Suprapubic skin (tissue), 4 donors: ENCODE results near the gene MED1. TPM values are rescaled to one million over a fixed set of nuclear protein-coding genes. Genes with fewer than 3 reads are reported as not detected.

Experiments
- DNase-seq, 2 donors: peaks; one replicate each; pipeline ENCODE4 v3.0.0-alpha.2; 2019; ENCODE audit warnings: low spot score in 2 of 2
- H3K27ac ChIP-seq: fragments of 200-600 bp; sonication (generic); one replicate; pipeline ENCODE4 v1.5.1; 2019
- H3K27me3 ChIP-seq: fragments of 200-600 bp; sonication (generic); one replicate; pipeline ENCODE4 v1.5.1; 2019
- H3K36me3 ChIP-seq: fragments of 200-600 bp; sonication (generic); one replicate; pipeline ENCODE4 v1.5.1; 2019
- H3K4me1 ChIP-seq: fragments of 200-600 bp; sonication (generic); one replicate; pipeline ENCODE4 v1.5.1; 2019
- H3K4me3 ChIP-seq: fragments of 200-600 bp; sonication (generic); one replicate; pipeline ENCODE4 v1.5.1; 2019; ENCODE audit warnings: mild to moderate bottlenecking
- H3K9me3 ChIP-seq: fragments of 200-600 bp; sonication (generic); one replicate; pipeline ENCODE4 v1.5.1; 2019
- EP300 ChIP-seq: sonication (generic); formaldehyde crosslinking; IDR thresholded peaks from one replicate; pipeline ENCODE4 v1.6.1; 2017; ENCODE audit warnings: antibody characterized with exemption
- POLR2A ChIP-seq, 2 donors: fragments of 450-650 bp; IDR thresholded peaks; one replicate each; pipeline ENCODE4 v1.6.1; 2017; ENCODE audit warnings: antibody characterized with exemption in 2 of 2, mild to moderate bottlenecking in 2 of 2, moderate library complexity in 2 of 2
- POLR2AphosphoS5 ChIP-seq, 3 donors: sonication (generic); formaldehyde crosslinking; IDR thresholded peaks; one replicate each; pipeline ENCODE4 v1.6.1; 2017; ENCODE audit warnings: antibody characterized with exemption in 3 of 3
- WGBS: methylation state at CpG from one replicate; pipeline ENCODE4 v1.1.5; 2018; 5-methylcytosine and 5-hydroxymethylcytosine counted together
- total RNA-seq, 4 donors: library from RNA; depleted of rRNA; stranded (reverse); fragments of >200 nt; gene quantifications; one replicate each; pipeline ENCODE4 v1.1.0, GENCODE V29; 2016
- TF ChIP-seq, protein P1 (sequence below), 2 donors: fragments of 200-600 bp in 1 of 2; fragments of 450-650 bp in 1 of 2; sonication (generic) in 1 of 2; IDR thresholded peaks; one replicate each; pipeline ENCODE4 v1.5.1; 2016 to 2019; ENCODE audit warnings: antibody characterized with exemption in 2 of 2, mild to moderate bottlenecking in 1 of 2, moderate library complexity in 1 of 2

Gene MED1
- total RNA-seq, 4 donors from 2014 or later = 26.8 to 32.4 (median 29.8) TPM

DNA sequence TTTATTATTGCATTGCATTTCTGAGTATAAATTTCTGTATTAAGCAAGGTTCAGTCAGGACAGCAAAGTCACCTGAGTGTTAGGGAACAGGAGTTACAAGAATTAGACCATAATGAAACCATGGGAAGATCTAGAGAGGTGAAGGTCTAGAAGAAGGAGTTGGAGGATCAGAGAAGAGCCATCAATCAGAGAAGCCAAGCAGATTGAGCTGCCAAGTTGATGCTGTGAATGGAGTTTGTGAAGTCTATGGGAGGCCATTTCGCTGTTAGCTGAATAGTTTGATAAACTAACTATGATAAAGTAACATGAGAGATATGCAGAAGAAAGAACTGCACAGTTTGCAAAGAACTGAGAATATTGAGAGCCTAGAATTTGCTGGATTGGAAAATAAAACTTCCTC, 90.0 kb downstream of the MED1 start:
- H3K9me3 ChIP-seq = no peaks in the 10 kb centered on the region
- TF ChIP-seq, protein P1, sequence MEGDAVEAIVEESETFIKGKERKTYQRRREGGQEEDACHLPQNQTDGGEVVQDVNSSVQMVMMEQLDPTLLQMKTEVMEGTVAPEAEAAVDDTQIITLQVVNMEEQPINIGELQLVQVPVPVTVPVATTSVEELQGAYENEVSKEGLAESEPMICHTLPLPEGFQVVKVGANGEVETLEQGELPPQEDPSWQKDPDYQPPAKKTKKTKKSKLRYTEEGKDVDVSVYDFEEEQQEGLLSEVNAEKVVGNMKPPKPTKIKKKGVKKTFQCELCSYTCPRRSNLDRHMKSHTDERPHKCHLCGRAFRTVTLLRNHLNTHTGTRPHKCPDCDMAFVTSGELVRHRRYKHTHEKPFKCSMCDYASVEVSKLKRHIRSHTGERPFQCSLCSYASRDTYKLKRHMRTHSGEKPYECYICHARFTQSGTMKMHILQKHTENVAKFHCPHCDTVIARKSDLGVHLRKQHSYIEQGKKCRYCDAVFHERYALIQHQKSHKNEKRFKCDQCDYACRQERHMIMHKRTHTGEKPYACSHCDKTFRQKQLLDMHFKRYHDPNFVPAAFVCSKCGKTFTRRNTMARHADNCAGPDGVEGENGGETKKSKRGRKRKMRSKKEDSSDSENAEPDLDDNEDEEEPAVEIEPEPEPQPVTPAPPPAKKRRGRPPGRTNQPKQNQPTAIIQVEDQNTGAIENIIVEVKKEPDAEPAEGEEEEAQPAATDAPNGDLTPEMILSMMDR (IDR thresholded peaks at IDR 0.05) = no peak
- TF ChIP-seq EP300 (no peak), POLR2A (IDR thresholded peaks at IDR 0.05) (no peak), POLR2AphosphoS5 (IDR thresholded peaks at IDR 0.05) (no peak)
- peaks cover 16% of the 10 kb centered on the region for H3K4me1 ChIP-seq
- no peak for DNase-seq
- H3K27ac ChIP-seq = no peak overlapping the region
- H3K36me3 ChIP-seq = no peaks in the 10 kb centered on the region
- 96% methylated on average over 1 of the region's 1 CpG for WGBS
- no peaks in the 10 kb centered on the region for H3K27me3 ChIP-seq
- no peak overlapping the region for H3K4me3 ChIP-seq

DNA sequence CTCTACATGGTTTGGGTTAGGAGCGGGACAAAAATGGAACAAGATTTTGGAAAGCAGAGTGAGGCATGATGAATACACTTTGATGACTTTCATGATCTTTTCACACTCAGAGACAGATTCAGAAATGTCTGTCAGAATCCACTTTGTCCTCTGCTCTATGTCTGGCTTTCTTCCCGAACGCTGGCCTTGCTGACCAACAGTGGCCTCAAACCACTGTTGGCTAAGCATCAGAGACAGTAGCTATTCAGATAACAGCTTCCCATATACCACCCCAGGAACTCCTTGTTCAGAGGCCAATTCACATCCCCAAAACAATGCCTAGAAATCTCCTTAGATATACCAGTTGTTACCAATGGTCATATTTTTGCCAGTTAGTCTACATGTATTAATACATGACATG, 90.5 kb downstream of the MED1 start:
- Histone ChIP-seq H3K4me3 (no peak overlapping the region), H3K4me1 (peaks cover 13% of the 10 kb centered on the region), H3K27me3 (no peaks in the 10 kb centered on the region), H3K9me3 (no peaks in the 10 kb centered on the region), H3K36me3 (no peaks in the 10 kb centered on the region), H3K27ac (no peak overlapping the region)
- DNase-seq = no peak
- 92% methylated on average over 3 of the region's 3 CpGs for WGBS
- TF ChIP-seq EP300 (no peak), POLR2AphosphoS5 (IDR thresholded peaks at IDR 0.05) (no peak), POLR2A (IDR thresholded peaks at IDR 0.05) (no peak)
- TF ChIP-seq, protein P1 (IDR thresholded peaks at IDR 0.05) = no peak

DNA sequence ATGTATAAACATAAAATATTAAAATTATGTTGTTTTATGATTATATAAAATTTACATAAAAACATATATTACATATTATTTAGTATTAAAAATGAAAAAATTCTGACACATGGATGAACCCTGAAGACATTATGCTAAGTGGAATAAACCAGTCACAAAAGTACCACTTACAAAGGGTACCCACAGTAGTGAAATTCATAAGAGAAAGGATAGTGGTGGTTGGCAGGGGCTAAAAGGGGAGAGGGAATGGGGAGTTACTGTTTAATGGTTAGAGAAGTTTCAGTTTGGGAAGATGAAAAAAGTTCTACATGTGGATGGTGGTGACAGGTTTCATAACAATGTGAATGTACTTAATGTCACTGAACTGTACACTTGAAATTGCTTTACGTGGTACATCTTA, 91.1 kb downstream of the MED1 start:
- Histone ChIP-seq H3K9me3 (no peaks in the 10 kb centered on the region), H3K36me3 (no peaks in the 10 kb centered on the region), H3K4me1 (peaks cover 13% of the 10 kb centered on the region), H3K27ac (no peak overlapping the region), H3K4me3 (no peak overlapping the region), H3K27me3 (no peaks in the 10 kb centered on the region)
- DNase-seq = no peak
- WGBS = 93% methylated on average over 1 of the region's 1 CpG
- TF ChIP-seq EP300 (no peak), POLR2A (IDR thresholded peaks at IDR 0.05) (no peak), POLR2AphosphoS5 (IDR thresholded peaks at IDR 0.05) (no peak)
- TF ChIP-seq, protein P1 (IDR thresholded peaks at IDR 0.05) = no peak

DNA sequence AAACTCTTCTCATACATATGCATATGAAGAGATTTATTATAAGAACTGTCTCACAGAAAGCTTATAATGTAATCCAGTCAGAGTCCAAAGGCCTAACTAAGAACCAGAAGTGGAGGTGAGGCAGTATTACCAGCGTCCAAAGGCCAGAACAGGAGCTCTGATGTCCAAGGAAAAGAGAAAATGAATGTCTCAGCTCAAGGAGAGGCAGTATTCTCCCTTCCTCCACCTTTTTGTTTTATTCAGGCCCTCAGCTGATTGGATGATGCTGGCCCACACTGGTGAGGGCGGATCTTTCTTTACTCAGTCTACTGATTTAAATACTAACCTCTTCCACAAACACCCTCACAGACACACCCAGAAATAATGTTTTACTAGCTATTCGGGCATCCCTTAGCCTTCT, 93.1 kb downstream of the MED1 start:
- Histone ChIP-seq H3K27me3 (no peaks in the 10 kb centered on the region), H3K27ac (no peak overlapping the region), H3K4me1 (peaks cover 7% of the 10 kb centered on the region), H3K9me3 (no peaks in the 10 kb centered on the region), H3K36me3 (no peaks in the 10 kb centered on the region), H3K4me3 (no peak overlapping the region)
- DNase-seq = no peak
- TF ChIP-seq, protein P1 (IDR thresholded peaks at IDR 0.05) = no peak
- TF ChIP-seq EP300 (no peak), POLR2A (IDR thresholded peaks at IDR 0.05) (no peak), POLR2AphosphoS5 (IDR thresholded peaks at IDR 0.05) (no peak)
- 61% methylated on average over 3 of the region's 3 CpGs for WGBS

DNA sequence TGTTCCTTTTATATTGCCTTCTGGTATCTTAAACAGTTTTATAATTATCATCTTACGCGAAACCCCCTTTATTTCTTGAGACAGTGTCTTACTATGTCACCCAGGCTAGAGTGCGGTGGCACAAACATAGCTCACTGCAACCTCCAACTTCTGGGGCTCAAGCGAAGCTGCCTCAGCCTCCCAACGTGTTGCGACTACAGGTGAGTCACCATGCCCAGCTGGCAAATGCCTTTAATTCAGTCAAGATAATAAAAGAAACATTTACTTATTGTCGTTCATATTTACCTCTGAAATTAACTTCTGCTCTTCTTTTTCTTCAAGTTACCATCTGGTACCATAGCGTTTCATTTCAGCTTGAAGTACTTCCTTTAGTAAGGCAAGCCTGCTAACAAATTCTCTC, 93.6 kb downstream of the MED1 start:
- no peaks in the 10 kb centered on the region for H3K27me3 ChIP-seq
- H3K36me3 ChIP-seq = no peaks in the 10 kb centered on the region
- no peak overlapping the region for H3K4me3 ChIP-seq
- H3K27ac ChIP-seq = no peak overlapping the region
- WGBS = 71% methylated on average over 8 of the region's 8 CpGs
- no peak for DNase-seq
- peaks cover 7% of the 10 kb centered on the region for H3K4me1 ChIP-seq
- H3K9me3 ChIP-seq = no peaks in the 10 kb centered on the region
- TF ChIP-seq POLR2A (IDR thresholded peaks at IDR 0.05) (no peak), POLR2AphosphoS5 (IDR thresholded peaks at IDR 0.05) (no peak), EP300 (no peak)
- TF ChIP-seq, protein P1 (IDR thresholded peaks at IDR 0.05) = no peak

Other genes with a start within 250 kb of the MED1 start
- gene STAC2, start 225.3 kb downstream of the MED1 start, total RNA-seq = 10 to 100 TPM; 10.9 to 26.4 (median 16.5) TPM
- gene FBXL20, start 49.6 kb downstream of the MED1 start, total RNA-seq = 10 to 100 TPM; 21.0 to 40.7 (median 26.4) TPM
- 10 to 100 TPM; 50.7 to 97.9 (median 54.4) TPM for gene CDK12, start 10.2 kb upstream of the MED1 start, total RNA-seq
- not detected for gene NEUROD2, start 156.7 kb upstream of the MED1 start, total RNA-seq
- 100 to 1,000 TPM in 1 of 4 donors, 10 to 100 TPM in 3; 43.7 to 112 (median 70.4) TPM for gene PPP1R1B, start 175.7 kb upstream of the MED1 start, total RNA-seq
- gene STARD3, start 185.9 kb upstream of the MED1 start, total RNA-seq = 100 to 1,000 TPM in 2 of 4 donors, 10 to 100 TPM in 2; 51.7 to 156 (median 83.9) TPM
- 1 to 10 TPM in 2 of 4 donors, under 1 TPM in 1, not detected in 1; 0.57 to 2.4 (median 1.1) TPM for gene TCAP, start 214.1 kb upstream of the MED1 start, total RNA-seq
- gene PNMT, start 217.2 kb upstream of the MED1 start, total RNA-seq = 1 to 10 TPM in 2 of 4 donors, under 1 TPM in 2; 0.53 to 1.6 (median 1.1) TPM
- gene PGAP3, start 236.8 kb upstream of the MED1 start, total RNA-seq = 10 to 100 TPM; 25.7 to 41.5 (median 32.7) TPM
- gene ERBB2, start 248.8 kb upstream of the MED1 start, total RNA-seq = 100 to 1,000 TPM; 144 to 192 (median 173) TPM